CD4-positive, alpha-beta T cell treated with Interleukin-10 for 1 hour (primary cell): ENCODE results near the gene ABCG1.

Experiments
- DNase-seq: peaks from one replicate; pipeline ENCODE4 v3.0.0-alpha.2; 2020

Gene ABCG1

DNA sequence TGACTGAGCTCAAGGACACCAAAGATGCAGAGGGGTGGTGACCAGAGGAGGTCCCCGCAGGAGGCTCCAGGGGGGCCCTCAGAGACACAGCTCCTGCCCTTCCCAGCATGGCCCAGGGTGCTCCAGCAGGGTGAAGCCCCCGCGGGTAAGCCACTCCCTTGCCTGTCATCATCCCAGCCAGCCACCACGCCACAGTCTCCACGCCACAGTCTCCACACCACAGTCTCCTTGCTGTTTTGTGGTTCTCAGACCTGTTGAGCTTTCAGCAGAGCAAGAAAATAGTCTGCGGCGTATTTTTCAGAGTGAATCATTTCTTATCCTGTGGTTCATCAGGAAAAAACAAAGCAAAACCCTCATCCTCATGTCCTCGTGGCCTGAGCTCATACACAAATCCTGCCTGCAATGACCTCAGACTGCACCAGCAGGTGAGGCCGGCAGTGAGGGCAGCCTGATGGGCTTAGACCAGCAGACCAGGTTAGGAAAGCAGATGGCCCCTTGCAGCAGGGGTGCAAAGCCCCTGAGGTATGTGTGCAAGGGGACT is 25.7 kb upstream of the ABCG1 start:
- DNase-seq = peak; percentile 61

DNA sequence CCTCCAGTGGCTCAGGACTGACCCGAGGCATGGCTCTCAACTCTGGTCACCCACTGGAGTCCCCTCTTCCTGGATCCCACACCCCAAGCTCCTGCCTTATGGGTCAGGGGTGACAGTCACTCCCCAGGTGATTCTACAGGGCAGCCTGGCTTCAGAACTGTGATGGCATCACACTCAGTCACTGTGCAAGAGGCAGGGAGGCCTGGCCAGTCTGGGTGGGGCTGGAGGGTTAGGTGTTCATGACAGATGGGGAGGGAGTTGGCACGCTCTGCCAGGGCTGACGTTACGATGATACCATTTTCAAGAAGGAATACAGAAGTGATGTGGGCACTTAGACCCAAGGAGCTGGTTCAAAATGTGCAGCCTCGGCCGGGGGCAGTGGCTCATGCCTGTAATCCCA is 25.2 kb upstream of the ABCG1 start:
- DNase-seq = no peak

DNA sequence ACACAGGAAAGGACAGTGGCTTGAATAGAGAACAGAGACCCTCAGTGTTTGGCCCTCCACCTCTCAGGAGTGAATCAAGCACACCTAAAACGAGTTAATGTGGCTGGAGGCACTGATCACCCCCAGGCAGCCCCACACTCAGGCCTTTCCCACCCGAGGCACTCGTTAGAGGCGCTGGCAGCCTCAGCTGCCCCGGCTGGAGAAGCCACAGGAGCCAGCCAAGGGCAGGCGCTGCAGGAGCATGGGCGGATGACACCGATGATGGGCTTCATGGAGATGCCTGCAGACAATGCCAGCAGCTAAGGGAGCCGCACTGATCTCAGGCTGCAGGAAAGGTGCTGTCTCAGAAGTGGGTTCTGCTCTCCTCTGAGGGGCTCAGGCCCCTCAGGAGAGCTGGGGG is 24.1 kb upstream of the ABCG1 start:
- DNase-seq = no peak

GRCh38 chr21:42195378-42196031 is 23.4 kb upstream of the ABCG1 start:
- no peak for DNase-seq

DNA sequence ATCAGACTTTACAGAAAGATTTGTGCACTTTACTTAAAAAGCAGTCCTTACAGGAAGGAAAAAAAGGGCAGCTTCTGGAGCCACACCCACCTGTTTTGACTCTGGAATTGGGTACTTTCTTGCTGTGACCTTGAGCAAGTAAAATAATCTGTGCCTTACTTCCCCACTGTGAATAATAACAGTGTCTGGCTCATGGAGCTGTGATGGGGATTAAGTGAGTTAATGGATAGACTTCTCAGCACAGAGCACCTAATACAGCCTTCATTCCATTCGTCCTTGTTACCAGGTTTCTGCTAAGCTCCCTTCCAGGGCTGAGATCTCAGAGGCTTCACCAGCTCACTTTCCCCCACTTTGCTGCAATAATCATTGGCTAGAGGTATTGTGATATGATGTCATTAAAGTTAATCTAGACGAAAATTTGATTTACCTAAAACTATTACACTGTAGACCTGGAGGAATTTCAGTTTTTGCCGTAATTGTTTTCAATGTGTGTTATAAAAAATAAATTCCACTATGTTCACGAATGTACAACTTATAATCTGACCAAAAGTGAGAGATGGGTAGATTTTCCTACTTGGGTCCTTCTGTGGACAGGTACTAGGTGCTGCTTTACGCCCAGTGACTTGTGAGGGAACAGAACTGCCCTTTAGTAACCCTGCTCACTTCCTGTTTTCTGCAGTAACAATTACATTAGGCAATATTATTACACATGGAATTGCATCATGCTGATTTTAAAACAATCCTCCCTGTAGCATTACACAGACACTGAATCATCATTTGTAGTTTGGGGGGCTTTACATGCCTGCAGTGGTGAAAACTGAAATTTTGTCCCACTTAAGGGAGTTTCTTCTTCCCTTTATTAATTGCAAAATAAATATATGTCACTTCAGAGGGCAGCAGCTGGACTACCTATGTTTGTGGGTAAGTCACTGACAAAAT is 19.7 kb upstream of the ABCG1 start:
- DNase-seq = peak; percentile 38

DNA sequence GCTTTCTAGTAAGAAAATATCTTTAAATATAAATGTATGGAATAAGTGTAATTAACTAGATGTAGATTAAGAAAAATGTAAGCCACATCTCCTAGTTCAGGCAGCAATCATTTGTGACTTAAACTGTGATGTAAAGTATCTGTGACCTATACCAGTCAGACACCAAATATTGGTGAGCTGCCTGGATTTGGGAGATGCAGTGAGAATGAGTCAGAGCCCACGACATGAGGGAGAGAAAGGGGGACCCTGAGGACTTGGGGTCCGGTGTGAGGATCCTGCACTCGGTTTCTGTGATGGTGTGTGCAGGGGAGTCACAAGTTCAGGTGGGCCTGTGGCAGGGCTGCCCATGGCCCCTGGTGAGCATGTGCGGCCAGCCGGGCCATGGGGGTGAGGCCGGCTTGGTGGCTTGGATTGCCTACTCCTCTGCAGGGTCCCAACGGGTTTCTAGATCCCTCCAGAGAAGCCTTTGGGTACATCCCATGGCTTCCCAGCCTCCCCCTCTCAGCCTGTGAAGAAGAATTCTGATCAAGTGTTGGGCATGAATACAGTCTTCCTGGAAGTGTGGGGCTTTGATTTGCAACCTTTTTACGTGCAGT is 19.0 kb upstream of the ABCG1 start:
- no peak for DNase-seq

GRCh38 chr21:42200906-42201614 is 17.9 kb upstream of the ABCG1 start:
- DNase-seq = no peak

- DNase-seq = no peak
Observed at GRCh38 chr21:42201615-42202161, 17.3 kb upstream of the ABCG1 start.

- DNase-seq = no peak
Observed at GRCh38 chr21:42202321-42202720, 16.6 kb upstream of the ABCG1 start.

GRCh38 chr21:42203321-42203720 is 15.6 kb upstream of the ABCG1 start:
- no peak for DNase-seq

DNA sequence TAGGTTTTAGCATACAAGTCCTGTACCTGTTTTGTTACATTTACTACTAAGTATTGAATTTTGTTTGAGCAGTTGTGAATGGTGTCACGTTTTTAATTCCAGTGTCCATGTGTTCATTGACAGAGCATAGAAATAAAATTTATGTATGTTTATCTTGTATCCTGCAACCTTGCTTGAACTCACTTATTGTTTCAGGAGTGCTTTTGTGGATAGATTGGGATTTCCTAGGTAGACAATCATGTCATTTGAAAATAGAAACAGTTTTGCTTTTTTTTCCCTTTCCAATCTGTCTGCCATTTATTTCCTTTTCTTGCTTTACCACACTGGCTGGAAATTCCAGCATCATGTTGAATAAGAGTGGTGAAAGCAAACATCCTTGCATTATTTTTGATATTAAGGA is 15.0 kb upstream of the ABCG1 start:
- no peak for DNase-seq

DNA sequence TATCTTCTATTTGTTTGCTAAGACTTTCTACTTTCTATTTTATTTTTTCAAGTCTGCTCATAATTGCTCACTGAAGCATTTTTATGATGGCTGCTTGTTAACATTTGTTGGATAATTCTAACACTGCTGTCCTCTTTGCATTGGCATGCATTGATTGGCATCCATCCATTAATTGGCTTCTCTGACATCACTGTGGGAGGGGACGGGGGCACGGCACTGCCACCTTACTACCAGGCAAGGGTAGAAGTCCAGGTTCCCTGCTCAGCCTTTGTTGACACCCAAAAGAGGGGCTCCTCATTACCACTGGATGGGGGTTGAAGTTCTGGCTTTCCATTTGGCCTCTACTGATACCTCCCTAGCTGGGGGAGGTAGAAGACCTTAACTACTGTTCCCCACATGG is 11.5 kb upstream of the ABCG1 start:
- DNase-seq = no peak

DNA sequence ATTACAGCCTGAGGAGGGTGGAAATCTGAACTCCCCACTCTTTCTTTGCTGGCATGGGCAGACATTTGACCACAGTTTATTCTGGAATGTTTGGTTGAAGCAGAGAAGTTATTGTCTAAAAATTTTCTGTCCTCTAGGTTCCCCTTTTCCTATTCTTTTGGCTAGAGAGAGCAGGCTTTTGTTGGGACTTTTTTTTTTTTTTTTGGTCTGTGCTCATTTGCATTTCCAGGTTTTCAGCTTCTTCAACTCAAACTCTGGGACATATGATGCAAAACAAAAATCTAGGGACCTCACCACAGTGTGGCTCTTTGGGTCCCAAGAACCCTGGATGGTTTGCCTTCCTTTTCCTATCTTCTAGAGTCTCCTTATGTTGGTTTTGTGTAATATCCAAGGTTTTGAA is 10.9 kb upstream of the ABCG1 start:
- no peak for DNase-seq

DNA sequence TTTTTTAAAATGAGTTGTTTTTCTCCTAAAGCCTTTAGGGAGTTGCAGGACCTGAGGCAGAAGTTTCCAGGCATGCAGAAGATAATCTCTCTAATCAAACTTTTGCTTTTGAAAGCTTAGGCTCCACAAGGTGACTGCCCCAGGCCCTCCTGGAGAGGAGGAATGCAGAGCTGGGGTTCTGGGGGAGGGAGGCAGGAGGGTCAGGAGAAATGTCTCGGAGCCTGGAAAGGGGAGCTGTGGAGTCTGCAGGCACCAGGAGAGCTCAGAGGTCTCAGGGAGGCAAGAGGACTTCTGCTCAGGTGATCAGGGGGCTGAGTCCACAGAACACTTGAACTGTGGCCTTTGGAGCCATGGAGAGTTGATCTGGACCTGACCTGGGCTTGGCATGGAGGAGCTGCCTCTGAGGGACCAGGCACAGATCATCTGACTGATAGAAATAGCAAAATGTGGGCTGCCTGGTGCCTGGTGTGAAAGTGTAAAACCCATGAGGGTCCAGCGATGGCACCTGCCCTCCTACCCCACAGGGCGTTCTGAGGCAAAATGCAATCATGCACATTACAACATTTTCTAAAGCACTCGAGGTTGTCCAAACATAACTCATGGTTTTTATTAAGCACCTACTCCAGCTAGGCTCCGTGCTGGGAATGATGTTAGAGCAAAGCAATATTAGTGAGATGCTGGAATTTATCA is 10.0 kb upstream of the ABCG1 start:
- DNase-seq = no peak

DNA sequence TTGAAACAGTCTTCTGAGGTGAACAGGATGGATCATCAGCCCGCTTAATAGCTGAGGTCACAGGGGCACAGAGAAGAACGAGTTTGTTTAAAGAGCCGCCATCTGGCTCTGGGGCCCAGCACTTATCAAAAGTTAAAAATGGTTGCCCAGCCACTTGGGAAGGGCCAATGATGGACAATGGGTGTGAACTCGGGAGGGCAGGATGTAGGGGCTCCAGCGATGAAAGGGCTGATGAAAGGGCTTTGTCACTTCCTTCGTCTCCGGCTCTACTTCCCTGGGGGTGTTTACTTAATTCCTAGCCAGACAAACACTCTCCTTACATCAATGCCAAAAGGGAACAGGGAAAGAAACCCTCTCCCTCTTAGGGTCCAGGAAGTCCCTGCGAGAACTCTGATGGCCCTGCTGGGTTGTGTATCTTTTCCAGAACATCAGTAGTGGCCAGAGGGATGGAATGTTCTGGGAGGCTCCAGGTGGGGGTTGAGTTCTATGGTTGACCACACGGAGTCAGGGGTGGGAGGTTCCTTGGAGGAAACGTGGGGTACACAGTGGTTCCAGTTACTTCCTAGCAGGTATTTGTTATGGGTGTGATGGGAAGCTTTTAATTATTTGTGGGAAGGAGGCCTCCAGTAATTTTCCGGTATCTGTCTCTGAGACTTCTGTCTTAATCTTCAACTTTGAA is 9.0 kb upstream of the ABCG1 start:
- DNase-seq = no peak

- no peak for DNase-seq
Observed at GRCh38 chr21:42212266-42212665, 6.7 kb upstream of the ABCG1 start.

DNA sequence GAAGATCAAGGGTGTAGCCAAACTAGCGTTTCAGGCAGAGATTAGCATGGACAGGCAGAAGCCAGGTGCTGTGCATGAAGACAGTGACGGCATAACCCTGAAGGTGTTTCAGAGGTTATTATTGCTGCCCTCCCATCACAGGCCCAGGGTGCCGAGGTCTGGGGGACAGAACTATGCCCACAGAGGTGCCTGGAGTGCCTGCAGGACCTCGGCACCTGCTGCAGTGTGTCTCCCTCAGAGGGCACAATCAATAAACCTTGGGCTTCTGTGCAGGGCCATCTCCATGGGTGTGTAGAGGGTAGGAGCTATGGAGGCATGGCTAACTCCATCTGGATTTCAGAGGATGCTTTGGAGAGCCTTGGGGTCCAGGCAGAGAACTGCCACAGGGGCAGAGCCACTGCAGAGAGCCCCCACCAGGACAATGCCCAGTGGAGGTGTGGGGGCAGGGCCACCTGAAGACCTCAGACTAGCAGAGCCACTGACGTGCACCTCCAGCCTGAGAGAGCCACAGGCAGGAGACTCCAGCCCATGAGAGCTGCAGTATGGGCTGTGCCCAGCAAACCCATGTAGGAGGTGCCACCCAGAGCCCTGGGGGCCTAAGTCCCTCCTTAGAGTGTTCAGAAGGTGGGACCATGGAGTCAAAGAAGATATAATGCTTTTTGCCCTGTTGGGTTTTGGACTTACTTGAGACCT is 5.7 kb upstream of the ABCG1 start:
- DNase-seq = no peak

GRCh38 chr21:42214081-42214750 is 4.7 kb upstream of the ABCG1 start:
- no peak for DNase-seq

GRCh38 chr21:42214921-42215320 is 4.0 kb upstream of the ABCG1 start:
- no peak for DNase-seq
